ENCODE data around the gene LALBA. TPM values are rescaled to one million over a fixed set of nuclear protein-coding genes. Genes with fewer than 3 reads are reported as not detected.

The LALBA gene
- total and polyA plus RNA-seq, 2 of the 13 experiments (the other 11 are each of a cell fraction or from before 2014, with no cell fraction given): not detected

DNA sequence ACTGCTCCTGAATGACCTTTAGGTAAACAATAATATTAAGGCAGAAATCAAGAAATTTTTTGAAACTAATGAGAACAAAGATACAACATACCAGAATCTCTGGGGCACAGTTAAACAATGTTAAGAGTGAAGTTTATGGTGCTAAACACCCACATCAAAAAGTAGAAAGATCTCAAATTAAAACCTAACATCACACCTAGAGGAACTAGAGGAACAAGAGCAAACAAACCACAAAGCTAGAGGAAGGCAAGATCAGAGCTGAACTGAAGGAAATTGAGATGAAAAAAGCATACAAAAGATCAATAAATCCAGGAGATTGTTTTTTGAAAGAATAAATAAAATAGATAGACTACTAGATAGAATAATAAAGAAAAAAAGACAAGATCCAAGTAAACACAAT lies 37.2 kb downstream of the LALBA start (continued):
- TF ChIP-seq, protein P1, sequence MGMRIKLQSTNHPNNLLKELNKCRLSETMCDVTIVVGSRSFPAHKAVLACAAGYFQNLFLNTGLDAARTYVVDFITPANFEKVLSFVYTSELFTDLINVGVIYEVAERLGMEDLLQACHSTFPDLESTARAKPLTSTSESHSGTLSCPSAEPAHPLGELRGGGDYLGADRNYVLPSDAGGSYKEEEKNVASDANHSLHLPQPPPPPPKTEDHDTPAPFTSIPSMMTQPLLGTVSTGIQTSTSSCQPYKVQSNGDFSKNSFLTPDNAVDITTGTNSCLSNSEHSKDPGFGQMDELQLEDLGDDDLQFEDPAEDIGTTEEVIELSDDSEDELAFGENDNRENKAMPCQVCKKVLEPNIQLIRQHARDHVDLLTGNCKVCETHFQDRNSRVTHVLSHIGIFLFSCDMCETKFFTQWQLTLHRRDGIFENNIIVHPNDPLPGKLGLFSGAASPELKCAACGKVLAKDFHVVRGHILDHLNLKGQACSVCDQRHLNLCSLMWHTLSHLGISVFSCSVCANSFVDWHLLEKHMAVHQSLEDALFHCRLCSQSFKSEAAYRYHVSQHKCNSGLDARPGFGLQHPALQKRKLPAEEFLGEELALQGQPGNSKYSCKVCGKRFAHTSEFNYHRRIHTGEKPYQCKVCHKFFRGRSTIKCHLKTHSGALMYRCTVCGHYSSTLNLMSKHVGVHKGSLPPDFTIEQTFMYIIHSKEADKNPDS (CRISPR knock-in tag; IDR thresholded peaks at IDR 0.05): no peak

DNA sequence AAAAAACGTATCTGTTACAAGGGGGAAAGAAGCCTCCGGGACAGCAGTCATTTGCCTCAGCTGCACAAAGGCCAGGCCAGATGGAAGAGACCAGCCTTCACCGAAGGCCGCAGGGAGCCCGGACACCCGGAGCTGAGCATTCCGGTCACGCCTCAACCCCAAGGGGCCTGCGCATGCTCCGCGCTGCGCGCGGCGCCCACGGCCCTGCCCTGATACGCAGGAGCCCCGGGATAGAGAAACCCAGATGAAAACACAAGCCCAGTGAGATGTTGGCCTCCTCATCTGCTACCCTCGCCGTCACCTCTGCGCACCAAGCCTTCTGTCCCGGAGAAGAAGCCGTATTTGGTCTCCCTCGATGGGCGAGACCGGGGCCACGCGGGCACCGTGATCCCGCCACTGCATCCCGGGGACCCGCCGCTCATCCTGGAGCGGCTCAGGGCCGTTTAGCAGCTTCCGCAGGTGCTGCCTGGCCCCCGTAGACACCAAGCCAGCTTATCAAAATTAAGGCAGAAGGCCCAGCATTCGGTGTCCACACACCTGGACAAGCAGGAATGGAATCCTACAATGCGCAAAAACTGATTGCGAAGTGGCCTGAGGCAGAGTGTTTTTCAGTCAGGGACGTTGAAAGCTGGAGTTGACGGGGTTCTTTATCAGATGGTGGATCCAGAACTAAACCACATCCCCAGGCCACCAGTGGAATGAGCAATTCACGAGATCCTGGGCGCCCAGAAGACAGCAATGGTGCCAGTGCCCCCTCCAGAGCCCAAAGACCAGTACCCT lies 41.8 kb downstream of the LALBA start:
- in situ Hi-C loops (cut with HindIII; ENCODE audit: extremely low pct_ligation_motif_present, low pct_unique_long_range_greater_than_20kb): no loop called here
- ATAC-seq (no peak), FAIRE-seq (no peak)

More for the DNA sequence above, 41.8 kb downstream of the LALBA start:
- Histone ChIP-seq H3K79me2 (ENCODE audit: insufficient read depth, low read length) (no peaks in the 10 kb centered on the region), H3K9ac (ENCODE audit: insufficient read depth, low read depth, low read length) (no peak overlapping the region), H3K27ac (ENCODE audit: extremely low read length, insufficient read depth, low read length) (no peak overlapping the region), H3K4me3 (replicated peaks in 1 of 3; ENCODE audit: insufficient read depth in 1 of 3, low read depth in 2 of 3, low read length in 3 of 3) (no peak overlapping the region), H3K27me3 (ENCODE audit: control insufficient read depth in 1 of 2, insufficient read depth in 2 of 2, low read length in 2 of 2) (peaks cover 4 to 15% of the 10 kb centered on the region in 2 experiments; a peak in 3 of 5 replicates), H3K9me3 (ENCODE audit: low read length) (no peaks in the 10 kb centered on the region), H3K36me3 (replicated peaks in 1 of 2; ENCODE audit: control insufficient read depth in 1 of 2, insufficient read depth in 2 of 2, low read length in 2 of 2) (no peaks in the 10 kb centered on the region), H2AFZ (ENCODE audit: low read length) (no peak overlapping the region), H4K20me1 (ENCODE audit: insufficient read depth, low read length) (no peaks in the 10 kb centered on the region), H3K4me2 (ENCODE audit: low read depth, low read length) (no peak overlapping the region), H3K4me1 (ENCODE audit: insufficient read depth, low read length) (no peaks in the 10 kb centered on the region)
- WGBS (ENCODE audit: low lambda C conversion rate): 72% methylated on average over 27 of the region's 44 CpGs
- CTCF ChIA-PET (ENCODE audit: low intra/inter-chr PET ratio, low total read pairs): no interaction called here
- no peak for TF ChIP-seq CENPT (CRISPR knock-in tag; IDR thresholded peaks at IDR 0.05; ENCODE audit: low read depth)
- TF ChIP-seq, protein P2, sequence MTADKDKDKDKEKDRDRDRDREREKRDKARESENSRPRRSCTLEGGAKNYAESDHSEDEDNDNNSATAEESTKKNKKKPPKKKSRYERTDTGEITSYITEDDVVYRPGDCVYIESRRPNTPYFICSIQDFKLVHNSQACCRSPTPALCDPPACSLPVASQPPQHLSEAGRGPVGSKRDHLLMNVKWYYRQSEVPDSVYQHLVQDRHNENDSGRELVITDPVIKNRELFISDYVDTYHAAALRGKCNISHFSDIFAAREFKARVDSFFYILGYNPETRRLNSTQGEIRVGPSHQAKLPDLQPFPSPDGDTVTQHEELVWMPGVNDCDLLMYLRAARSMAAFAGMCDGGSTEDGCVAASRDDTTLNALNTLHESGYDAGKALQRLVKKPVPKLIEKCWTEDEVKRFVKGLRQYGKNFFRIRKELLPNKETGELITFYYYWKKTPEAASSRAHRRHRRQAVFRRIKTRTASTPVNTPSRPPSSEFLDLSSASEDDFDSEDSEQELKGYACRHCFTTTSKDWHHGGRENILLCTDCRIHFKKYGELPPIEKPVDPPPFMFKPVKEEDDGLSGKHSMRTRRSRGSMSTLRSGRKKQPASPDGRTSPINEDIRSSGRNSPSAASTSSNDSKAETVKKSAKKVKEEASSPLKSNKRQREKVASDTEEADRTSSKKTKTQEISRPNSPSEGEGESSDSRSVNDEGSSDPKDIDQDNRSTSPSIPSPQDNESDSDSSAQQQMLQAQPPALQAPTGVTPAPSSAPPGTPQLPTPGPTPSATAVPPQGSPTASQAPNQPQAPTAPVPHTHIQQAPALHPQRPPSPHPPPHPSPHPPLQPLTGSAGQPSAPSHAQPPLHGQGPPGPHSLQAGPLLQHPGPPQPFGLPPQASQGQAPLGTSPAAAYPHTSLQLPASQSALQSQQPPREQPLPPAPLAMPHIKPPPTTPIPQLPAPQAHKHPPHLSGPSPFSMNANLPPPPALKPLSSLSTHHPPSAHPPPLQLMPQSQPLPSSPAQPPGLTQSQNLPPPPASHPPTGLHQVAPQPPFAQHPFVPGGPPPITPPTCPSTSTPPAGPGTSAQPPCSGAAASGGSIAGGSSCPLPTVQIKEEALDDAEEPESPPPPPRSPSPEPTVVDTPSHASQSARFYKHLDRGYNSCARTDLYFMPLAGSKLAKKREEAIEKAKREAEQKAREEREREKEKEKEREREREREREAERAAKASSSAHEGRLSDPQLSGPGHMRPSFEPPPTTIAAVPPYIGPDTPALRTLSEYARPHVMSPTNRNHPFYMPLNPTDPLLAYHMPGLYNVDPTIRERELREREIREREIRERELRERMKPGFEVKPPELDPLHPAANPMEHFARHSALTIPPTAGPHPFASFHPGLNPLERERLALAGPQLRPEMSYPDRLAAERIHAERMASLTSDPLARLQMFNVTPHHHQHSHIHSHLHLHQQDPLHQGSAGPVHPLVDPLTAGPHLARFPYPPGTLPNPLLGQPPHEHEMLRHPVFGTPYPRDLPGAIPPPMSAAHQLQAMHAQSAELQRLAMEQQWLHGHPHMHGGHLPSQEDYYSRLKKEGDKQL (CRISPR knock-in tag; IDR thresholded peaks at IDR 0.05; ENCODE audit: low read depth): no peak
- no peak for TF ChIP-seq ZNF660 (CRISPR knock-in tag; IDR thresholded peaks at IDR 0.05; ENCODE audit: borderline replicate concordance, low read depth)
- no peak for TF ChIP-seq SP140L (CRISPR knock-in tag; IDR thresholded peaks at IDR 0.05; ENCODE audit: borderline replicate concordance)
- no peak for TF ChIP-seq ZNF674 (CRISPR knock-in tag; IDR thresholded peaks at IDR 0.05; ENCODE audit: low read depth)
- no peak for TF ChIP-seq MXD4 (CRISPR knock-in tag; IDR thresholded peaks at IDR 0.05)
- no peak for TF ChIP-seq ZNF772 (CRISPR knock-in tag; IDR thresholded peaks at IDR 0.05)
- TF ChIP-seq ZNF33A (CRISPR knock-in tag; IDR thresholded peaks at IDR 0.05; ENCODE audit: borderline replicate concordance): no peak
- TF ChIP-seq, protein P3, sequence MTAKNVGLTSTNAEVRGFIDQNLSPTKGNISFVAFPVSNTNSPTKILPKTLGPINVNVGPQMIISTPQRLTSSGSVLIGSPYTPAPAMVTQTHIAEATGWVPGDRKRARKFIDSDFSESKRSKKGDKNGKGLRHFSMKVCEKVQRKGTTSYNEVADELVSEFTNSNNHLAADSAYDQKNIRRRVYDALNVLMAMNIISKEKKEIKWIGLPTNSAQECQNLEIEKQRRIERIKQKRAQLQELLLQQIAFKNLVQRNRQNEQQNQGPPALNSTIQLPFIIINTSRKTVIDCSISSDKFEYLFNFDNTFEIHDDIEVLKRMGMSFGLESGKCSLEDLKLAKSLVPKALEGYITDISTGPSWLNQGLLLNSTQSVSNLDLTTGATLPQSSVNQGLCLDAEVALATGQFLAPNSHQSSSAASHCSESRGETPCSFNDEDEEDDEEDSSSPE (CRISPR knock-in tag; IDR thresholded peaks at IDR 0.05): no peak
- TF ChIP-seq HIVEP1 (CRISPR knock-in tag; IDR thresholded peaks at IDR 0.05): no peak
- no TSS peak for BruUV-seq (replicated peaks)
- DNase-seq (ENCODE audit: low spot score): no peak
- POLR2A ChIA-PET: no interaction called here
- intact Hi-C loops (cut with micrococcal nuclease; ENCODE audit: unreplicated experiment): no loop called here

Data from HepG2 (cell line).